ENCODE data around the gene VPS13A.

DNA sequence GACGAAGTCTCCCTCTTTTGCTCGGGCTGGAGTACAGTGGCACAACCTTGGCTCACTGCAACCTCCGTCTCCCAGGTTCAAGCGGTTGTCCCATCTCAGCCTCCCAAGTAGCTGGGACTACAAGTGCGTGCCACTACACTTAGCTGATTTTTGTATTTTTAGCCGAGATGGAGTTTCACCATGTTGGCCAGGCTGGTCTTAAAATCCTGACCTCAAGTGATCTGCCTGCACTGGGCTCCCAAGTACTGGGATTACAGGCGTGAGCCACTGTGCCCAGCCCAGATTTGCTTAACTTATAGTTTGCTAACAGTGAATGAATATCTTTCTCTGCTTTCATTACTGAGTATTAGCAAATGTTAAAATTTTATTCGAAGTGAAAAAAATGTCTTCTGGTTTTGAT is 84.3 kb downstream of the VPS13A start:
- no peak for TF ChIP-seq CTCF (tag by site-specific recombination; IDR thresholded peaks at IDR 0.05)
- TF ChIP-seq SALL2 (tag by site-specific recombination; IDR thresholded peaks at IDR 0.05; ENCODE audit: borderline replicate concordance), result no peak
- TF ChIP-seq ZNF19 (tag by site-specific recombination; IDR thresholded peaks at IDR 0.05; ENCODE audit: low read depth), result no peak
- TF ChIP-seq, protein P1, sequence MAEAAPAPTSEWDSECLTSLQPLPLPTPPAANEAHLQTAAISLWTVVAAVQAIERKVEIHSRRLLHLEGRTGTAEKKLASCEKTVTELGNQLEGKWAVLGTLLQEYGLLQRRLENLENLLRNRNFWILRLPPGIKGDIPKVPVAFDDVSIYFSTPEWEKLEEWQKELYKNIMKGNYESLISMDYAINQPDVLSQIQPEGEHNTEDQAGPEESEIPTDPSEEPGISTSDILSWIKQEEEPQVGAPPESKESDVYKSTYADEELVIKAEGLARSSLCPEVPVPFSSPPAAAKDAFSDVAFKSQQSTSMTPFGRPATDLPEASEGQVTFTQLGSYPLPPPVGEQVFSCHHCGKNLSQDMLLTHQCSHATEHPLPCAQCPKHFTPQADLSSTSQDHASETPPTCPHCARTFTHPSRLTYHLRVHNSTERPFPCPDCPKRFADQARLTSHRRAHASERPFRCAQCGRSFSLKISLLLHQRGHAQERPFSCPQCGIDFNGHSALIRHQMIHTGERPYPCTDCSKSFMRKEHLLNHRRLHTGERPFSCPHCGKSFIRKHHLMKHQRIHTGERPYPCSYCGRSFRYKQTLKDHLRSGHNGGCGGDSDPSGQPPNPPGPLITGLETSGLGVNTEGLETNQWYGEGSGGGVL (tag by site-specific recombination; IDR thresholded peaks at IDR 0.05), result no peak
- no peak for TF ChIP-seq ZNF658 (tag by site-specific recombination; IDR thresholded peaks at IDR 0.05)
- no peak for TF ChIP-seq ZXDB (tag by site-specific recombination; IDR thresholded peaks at IDR 0.05)
- TF ChIP-seq ZNF776 (tag by site-specific recombination; IDR thresholded peaks at IDR 0.05; ENCODE audit: borderline replicate concordance), result no peak
- TF ChIP-seq ZNF48 (tag by site-specific recombination; IDR thresholded peaks at IDR 0.05), result no peak
- TF ChIP-seq ZNF335 (tag by site-specific recombination; conservative IDR thresholded peaks at IDR 0.05), result no peak
- no peak for TF ChIP-seq ZSCAN30 (tag by site-specific recombination; IDR thresholded peaks at IDR 0.05)
- TF ChIP-seq ZNF580 (tag by site-specific recombination; IDR thresholded peaks at IDR 0.05), result no peak
- TF ChIP-seq, protein P2, sequence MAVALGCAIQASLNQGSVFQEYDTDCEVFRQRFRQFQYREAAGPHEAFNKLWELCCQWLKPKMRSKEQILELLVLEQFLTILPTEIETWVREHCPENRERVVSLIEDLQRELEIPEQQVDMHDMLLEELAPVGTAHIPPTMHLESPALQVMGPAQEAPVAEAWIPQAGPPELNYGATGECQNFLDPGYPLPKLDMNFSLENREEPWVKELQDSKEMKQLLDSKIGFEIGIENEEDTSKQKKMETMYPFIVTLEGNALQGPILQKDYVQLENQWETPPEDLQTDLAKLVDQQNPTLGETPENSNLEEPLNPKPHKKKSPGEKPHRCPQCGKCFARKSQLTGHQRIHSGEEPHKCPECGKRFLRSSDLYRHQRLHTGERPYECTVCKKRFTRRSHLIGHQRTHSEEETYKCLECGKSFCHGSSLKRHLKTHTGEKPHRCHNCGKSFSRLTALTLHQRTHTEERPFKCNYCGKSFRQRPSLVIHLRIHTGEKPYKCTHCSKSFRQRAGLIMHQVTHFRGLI (tag by site-specific recombination; IDR thresholded peaks at IDR 0.05), result no peak
- TF ChIP-seq YY1 (tag by site-specific recombination; IDR thresholded peaks at IDR 0.05), result no peak

All from HEK293 (cell line).